GM12878 (cell line): ENCODE results near the gene IRGQ. TPM values are rescaled to one million over a fixed set of nuclear protein-coding genes. Genes with fewer than 3 reads are reported as not detected.
"Not testable (repeated sequence)": the region's sequence is repeated elsewhere in the genome, so short reads cannot be mapped to it uniquely, and the experiment has no call there.

ENCODE experiments used
- ATAC-seq: fragments of 200-7000 bp; cut with Tn5 transposase; 3 replicates; pipeline ENCODE4 v1.9.1; 2020; ENCODE audit warnings: mild to moderate bottlenecking, moderate library complexity
- BruUV-seq: library from RNA; stranded (reverse); fragments of 400-500 nt; replicated peaks from 2 replicates; lab custom pipeline; 2021; lab: Mats Ljungman, UMichigan
- CTCF ChIA-PET: fragments of 300-600 bp; sonication (Branson Sonifier 250); formaldehyde crosslinking; extraction: SDS; loops from one replicate; lab custom pipeline; 2021; ENCODE audit warnings: inconsistent platforms; lab: Yijun Ruan, JAX
- POLR2A ChIA-PET: fragments of 350-600 bp; formaldehyde crosslinking; extraction: SDS; loops from one replicate; lab custom pipeline; 2021; ENCODE audit warnings: inconsistent platforms; lab: Charles Lee
- RAD21 ChIA-PET: fragments of 300-600 bp; sonication (Branson Sonifier 250); formaldehyde crosslinking; loops from one replicate; lab custom pipeline; 2023; ENCODE audit warnings: antibody characterized with exemption; ENCODE audit not compliant: unreplicated experiment; lab: Charles Lee
- SMC1A ChIA-PET: fragments of 300-600 bp; sonication (Branson Sonifier 250); formaldehyde crosslinking; loops from one replicate; lab custom pipeline; 2023; ENCODE audit not compliant: unreplicated experiment, uncharacterized antibody; lab: Charles Lee
- DNase-seq: peaks from one replicate; pipeline ENCODE4 v3.0.0-alpha.2; 2011; ENCODE audit warnings: low read depth, low spot score
- FAIRE-seq: peaks from 3 replicates; lab custom pipeline; 2011; peaks lifted over from hg19 to GRCh38; lab: Jason Lieb, UNC
- H2AFZ ChIP-seq: 2 replicates; pipeline ENCODE4 v1.6.0; 2011; ENCODE audit warnings: low read depth, low read length, control low read depth; ENCODE audit not compliant: control insufficient read depth
- H3K27ac ChIP-seq: 2 replicates; pipeline ENCODE4 v1.5.1; 2011; ENCODE audit warnings: control low read depth; ENCODE audit not compliant: control insufficient read depth, insufficient read depth
- H3K27me3 ChIP-seq, 2 experiments: replicated peaks in 1 of 2; 2 replicates each; pipeline versions ENCODE4 v1.6.0 to v1.6.1; 2011; ENCODE audit warnings: low read length in 1 of 2; ENCODE audit not compliant: control insufficient read depth in 2 of 2, insufficient read depth in 2 of 2
- H3K36me3 ChIP-seq, 2 experiments: 2 replicates each; pipeline ENCODE4 v1.5.1; 2011; ENCODE audit warnings: low read length in 1 of 2; ENCODE audit not compliant: control insufficient read depth in 2 of 2, insufficient read depth in 2 of 2
- H3K4me1 ChIP-seq: 2 replicates; pipeline ENCODE4 v1.6.1; 2011; ENCODE audit warnings: mild to moderate bottlenecking, low read length, moderate library complexity, mixed read lengths; ENCODE audit not compliant: control insufficient read depth, insufficient read depth
- H3K4me2 ChIP-seq: 2 replicates; pipeline ENCODE4 v1.6.0; 2011; ENCODE audit warnings: control low read depth; ENCODE audit not compliant: control insufficient read depth, insufficient read depth
- H3K4me3 ChIP-seq: fragments of 200-600 bp; sonication (generic); 2 replicates; pipeline ENCODE4 v1.5.1; 2016
- H3K79me2 ChIP-seq: 2 replicates; pipeline ENCODE4 v1.6.0; 2011; ENCODE audit warnings: low read length; ENCODE audit not compliant: control insufficient read depth, insufficient read depth
- H3K9ac ChIP-seq: 2 replicates; pipeline ENCODE4 v1.8.0; 2011; ENCODE audit warnings: low read length, control low read depth, mixed read lengths; ENCODE audit not compliant: control insufficient read depth, insufficient read depth
- H3K9me3 ChIP-seq: replicated peaks from 3 replicates; pipeline ENCODE4 v1.5.1; 2011; ENCODE audit warnings: mild to moderate bottlenecking, low read length; ENCODE audit not compliant: control insufficient read depth, insufficient read depth
- H4K20me1 ChIP-seq: 2 replicates; pipeline ENCODE4 v1.6.0; 2011; ENCODE audit not compliant: control insufficient read depth, insufficient read depth
- CBFB ChIP-seq: IDR thresholded peaks from 2 replicates; pipeline ENCODE4 v1.6.1; 2016; ENCODE audit warnings: antibody characterized with exemption, low read depth
- EZH2 ChIP-seq: IDR thresholded peaks from 2 replicates; pipeline ENCODE4 v1.6.1; 2012; ENCODE audit warnings: low read depth, mild to moderate bottlenecking, control low read depth, inconsistent platforms, low read length, borderline replicate concordance; ENCODE audit not compliant: control insufficient read depth
- SP1 ChIP-seq: IDR thresholded peaks from one replicate; pipeline ENCODE4 v1.6.1; 2011; ENCODE audit warnings: low read depth, low read length
- TBL1XR1 ChIP-seq: IDR thresholded peaks from 2 replicates; pipeline ENCODE4 v1.6.1; 2012; ENCODE audit warnings: low read depth, low read length, improper control_type of control experiment
- ZZZ3 ChIP-seq: IDR thresholded peaks from 2 replicates; pipeline ENCODE4 v1.6.1; 2011; ENCODE audit warnings: low read depth; ENCODE audit not compliant: control insufficient read depth, insufficient read length
- WGBS: methylation state at CpG from one replicate; pipeline ENCODE4 v1.1.6; 2016; ENCODE audit warnings: low lambda C conversion rate; ENCODE audit not compliant: insufficient replicate concordance, insufficient coverage; ENCODE audit errors: missing lambda C conversion rate; 5-methylcytosine and 5-hydroxymethylcytosine counted together
- in situ Hi-C: fragments of 300-500 bp; cut with MboI; formaldehyde crosslinking; loops from 9 replicates; pipeline ENCODE4 v1.14.3; 2018; ENCODE audit warnings: mixed read lengths
- intact Hi-C: fragments of 100-400 bp; cut with micrococcal nuclease; formaldehyde crosslinking; loops from one replicate; pipeline ENCODE4 v1.14.2; 2022; ENCODE audit not compliant: unreplicated experiment
- polyA plus RNA-seq, 11 experiments: library from polyadenylated mRNA; depleted of rRNA in 4 of 11; unstranded in 6 of 11; stranded (reverse) in 5 of 11; fragments of >200 nt; fragmentation: Nextera tagmentation in 4 of 11; fragmentation: Illumina TruSeq in 1 of 11; extraction: Ambion mirVana in 4 of 11; extraction: Trizol in 1 of 11; gene quantifications; 1 replicate in 1 of 11; 2 replicates in 10 of 11; pipeline versions ENCODE4 v1.2.1 to v1.2.3, GENCODE V29; 2011 to 2016; ENCODE audit warnings: inconsistent platforms in 2 of 11, missing spikeins in 2 of 11, low read depth in 1 of 11
- total RNA-seq, 4 experiments: library from RNA; depleted of rRNA in 3 of 4; stranded (reverse); fragments of >200 nt in 3 of 4; fragmentation: Illumina TruSeq in 1 of 4; extraction: Trizol in 1 of 4; gene quantifications; 2 replicates each; pipeline versions ENCODE4 v1.2.1 to v1.2.3, GENCODE V29; 2013 to 2021

IRGQ gene
- total and polyA plus RNA-seq, 10 of the 15 experiments (the other 5 are each of a cell fraction or from before 2014, with no cell fraction given): 3.3 to 20.8 (median 9.0) TPM

- TF ChIP-seq ZZZ3 (no peak), SP1 (no peak), TBL1XR1 (no peak), EZH2 (no peak)
These were observed 47.2 kb downstream of the IRGQ start (continued) for GRCh38 chr19:43548706-43549105.

- H3K9ac ChIP-seq, H3K9me3 ChIP-seq, H2AFZ ChIP-seq, ATAC-seq, RAD21 ChIA-PET, SMC1A ChIA-PET, in situ Hi-C loops, FAIRE-seq, H3K4me3 ChIP-seq, intact Hi-C loops, H4K20me1 ChIP-seq, CTCF ChIA-PET, H3K27ac ChIP-seq, H3K27me3 ChIP-seq, DNase-seq, BruUV-seq, H3K4me2 ChIP-seq, H3K4me1 ChIP-seq, H3K79me2 ChIP-seq: not testable (repeated sequence)
- no CpG with 5 or more reads among the region's 24 CpGs for WGBS
- peaks cover 12 to 17% of the 10 kb centered on the region in 2 experiments for H3K36me3 ChIP-seq
- POLR2A ChIA-PET: interaction anchor here (0.6 kb wide), 1 partner anchor 115 kb away, joined by 3 read pairs; no protein-coding TSS in a partner anchor
These were observed 48.0 kb downstream of the IRGQ start for GRCh38 chr19:43547926-43548325.

GRCh38 chr19:43546581-43546980 is 49.4 kb downstream of the IRGQ start:
- no peaks in the 10 kb centered on the region for H3K27me3 ChIP-seq
- H2AFZ ChIP-seq: no peak overlapping the region
- no TSS peak for BruUV-seq
- in situ Hi-C loops: no loop called here
- intact Hi-C loops: no loop called here
- CTCF ChIA-PET: no interaction called here
- no peak overlapping the region for H3K4me2 ChIP-seq
- FAIRE-seq (no peak), ATAC-seq (no peak), DNase-seq (no peak)
- no peaks in the 10 kb centered on the region for H3K4me1 ChIP-seq
- SMC1A ChIA-PET: no interaction called here
- POLR2A ChIA-PET: interaction anchor here (0.6 kb wide), 1 partner anchor 21 kb away, joined by 3 read pairs; no protein-coding TSS in a partner anchor
- H3K79me2 ChIP-seq: no peaks in the 10 kb centered on the region
- no peak overlapping the region for H3K27ac ChIP-seq
- peaks cover 13 to 16% of the 10 kb centered on the region in 2 experiments for H3K36me3 ChIP-seq
- no peak overlapping the region for H3K9ac ChIP-seq
- TF ChIP-seq CBFB: no peak
- RAD21 ChIA-PET: no interaction called here
- WGBS: 96% methylated on average over 3 of the region's 3 CpGs
- no peak overlapping the region for H3K4me3 ChIP-seq
- H4K20me1 ChIP-seq: no peaks in the 10 kb centered on the region
- H3K9me3 ChIP-seq: no peaks in the 10 kb centered on the region
